Measurements from ENCODE around the gene QARS1.

GRCh38 chr3:49131040-49131439, 26.5 kb upstream of the QARS1 start:
- TF ChIP-seq CTCF (IDR thresholded peaks at IDR 0.05) (no peak), POLR2AphosphoS5 (IDR thresholded peaks at IDR 0.05) (no peak)

Data from breast epithelium (tissue), 3 donors.